Kidney (tissue), 14 donors: ENCODE measurements around the gene CAD. TPM values are rescaled to one million over a fixed set of nuclear protein-coding genes. Genes with fewer than 3 reads are reported as not detected.

Source experiments
- DNase-seq, 5 donors: peaks; one replicate each; pipeline ENCODE4 v3.0.0-alpha.2; 2013 to 2020
- FAIRE-seq: peaks from 2 replicates; lab custom pipeline; 2012; peaks lifted over from hg19 to GRCh38; lab: Jason Lieb, UNC
- H3K27ac ChIP-seq, 2 donors: one replicate each; pipeline ENCODE4 v1.7.0; 2013; ENCODE audit warnings: low read depth in 2 of 2, low read length in 2 of 2, inconsistent platforms in 1 of 2
- H3K27me3 ChIP-seq: one replicate; pipeline ENCODE4 v1.7.1; 2013; ENCODE audit warnings: low read length, inconsistent platforms; ENCODE audit not compliant: control insufficient read depth, insufficient read depth
- H3K36me3 ChIP-seq, 3 donors: one replicate each; pipeline versions ENCODE4 v1.7.0 to v1.7.1; 2013; ENCODE audit warnings: low read length in 3 of 3, control low read depth in 1 of 3, inconsistent platforms in 1 of 3; ENCODE audit not compliant: insufficient read depth in 3 of 3, control insufficient read depth in 2 of 3
- H3K4me1 ChIP-seq, 3 donors: one replicate each; pipeline versions ENCODE4 v1.7.0 to v1.7.1; 2013; ENCODE audit warnings: low read length in 3 of 3, inconsistent platforms in 1 of 3, low read depth in 1 of 3; ENCODE audit not compliant: control insufficient read depth in 2 of 3, insufficient read depth in 2 of 3
- H3K4me3 ChIP-seq, 3 donors: one replicate each; pipeline versions ENCODE4 v1.7.0 to v1.8.1; 2013; ENCODE audit warnings: low read length in 3 of 3, control low read depth in 1 of 3, inconsistent platforms in 1 of 3
- H3K9ac ChIP-seq, 3 donors: one replicate each; pipeline versions ENCODE4 v1.7.0 to v1.7.1; 2013; ENCODE audit warnings: low read length in 3 of 3, control low read depth in 1 of 3, inconsistent platforms in 1 of 3
- H3K9me3 ChIP-seq, 3 donors: one replicate each; pipeline versions ENCODE4 v1.7.0 to v1.7.1; 2013; ENCODE audit warnings: low read length in 3 of 3, control low read depth in 1 of 3, inconsistent platforms in 1 of 3; ENCODE audit not compliant: control insufficient read depth in 2 of 3, insufficient read depth in 1 of 3
- CTCF ChIP-seq: IDR thresholded peaks from 3 replicates; pipeline ENCODE4 v1.5.1; 2012; ENCODE audit warnings: mild to moderate bottlenecking, moderate library complexity, borderline replicate concordance; ENCODE audit not compliant: insufficient read depth; ENCODE audit errors: extremely low read depth
- intact Hi-C: fragments of 100-400 bp; cut with DNase I; formaldehyde crosslinking; loops from one replicate; pipeline ENCODE4 v1.11.1; 2022
- polyA plus RNA-seq: library from polyadenylated mRNA; stranded (reverse); fragments of 350-450 nt; fragmentation: Illumina TruSeq; extraction: RNeasy Lipid Tissue Mini Kit (QIAGEN cat#74804); gene quantifications from one replicate; pipeline ENCODE4 v1.2.3, GENCODE V29; 2014; ENCODE audit warnings: low read depth, low replicate concordance; ENCODE audit not compliant: insufficient read depth
- total RNA-seq: library from RNA; stranded (reverse); fragmentation: NEBNext Ultra II Directional; extraction: Animal tissue kit (Norgen Biotek cat#: 25700); gene quantifications from one replicate; pipeline ENCODE4 v1.2.1, GENCODE V29; 2021
- donor health status: control.
- donor health status: control.
- donor health status: control.
- donor health status: control.
- donor health status: control.
- donor health status: DM: yes; HTN: yes; CAD: no.
- donor health status: Normal renal cell carcinoma (clear cell type).

Gene CAD
- total and polyA plus RNA-seq, 2 donors from 2014 or later, result 8.8 to 43.4 TPM

DNA sequence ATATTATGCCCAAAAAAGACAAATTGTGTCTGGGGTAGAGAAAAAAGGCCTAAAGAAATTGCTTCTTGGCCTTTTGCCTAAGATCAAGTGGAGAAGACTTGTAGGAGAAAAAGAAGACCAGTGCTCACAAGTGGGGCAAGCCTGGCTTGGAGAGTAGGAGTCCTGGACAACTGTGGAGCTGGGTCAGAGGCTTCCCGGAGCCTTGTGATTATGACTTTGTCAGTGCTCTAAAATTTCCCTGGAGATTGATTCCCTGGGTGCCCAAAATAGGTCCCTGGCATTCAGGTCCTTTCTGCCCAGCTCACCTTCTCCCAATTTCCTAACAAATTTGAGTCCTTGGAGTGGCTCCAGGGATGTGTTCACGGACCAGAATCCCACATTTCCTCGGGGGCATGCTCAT lies 64.3 kb downstream of the CAD start:
- no peak overlapping the region for H3K27ac ChIP-seq
- no peak for TF ChIP-seq CTCF
- FAIRE-seq (no peak), DNase-seq (no peak)
- H3K27me3 ChIP-seq, result no peaks in the 10 kb centered on the region
- H3K4me3 ChIP-seq, result no peak overlapping the region
- no peaks in the 10 kb centered on the region for H3K36me3 ChIP-seq
- no peak overlapping the region for H3K9ac ChIP-seq
- no peaks in the 10 kb centered on the region for H3K9me3 ChIP-seq
- intact Hi-C loops, result no loop called here
- no peaks in the 10 kb centered on the region for H3K4me1 ChIP-seq

- intact Hi-C loops, result no loop called here
- Histone ChIP-seq H3K4me3 (no peak within 1 kb of the TSS), H3K4me1 (no peaks in the 10 kb centered on the region), H3K27me3 (no peaks in the 10 kb centered on the region), H3K27ac (no peak within 1 kb of the TSS), H3K9me3 (no peaks in the 10 kb centered on the region), H3K36me3 (no peaks in the 10 kb centered on the region), H3K9ac (no peak within 1 kb of the TSS)
- FAIRE-seq (no peak), DNase-seq (peak in 3 of 5 donors; percentile 56 to 71 (median 57))
- TF ChIP-seq CTCF, result no peak
These were observed 64.8 kb downstream of the CAD start, which contains the start of gene TRIM54 for GRCh38 chr2:27281855-27282559. TSS of gene TRIM54 (plus strand) at chr2:27282429. CDS start at chr2:27282732, 303 bp downstream.

GRCh38 chr2:27282892-27283291 lies 65.7 kb downstream of the CAD start:
- FAIRE-seq (no peak), DNase-seq (no peak)
- H3K4me3 ChIP-seq, result no peak overlapping the region
- H3K27me3 ChIP-seq, result no peaks in the 10 kb centered on the region
- intact Hi-C loops, result no loop called here
- no peaks in the 10 kb centered on the region for H3K9me3 ChIP-seq
- TF ChIP-seq CTCF, result no peak
- H3K9ac ChIP-seq, result no peak overlapping the region
- H3K27ac ChIP-seq, result no peak overlapping the region
- H3K36me3 ChIP-seq, result no peaks in the 10 kb centered on the region
- H3K4me1 ChIP-seq, result no peaks in the 10 kb centered on the region
